SK-N-SH (cell line): ENCODE data around the gene PPP1R3D. TPM values are rescaled to one million over a fixed set of nuclear protein-coding genes. Genes with fewer than 3 reads are reported as not detected.

Experiments
- CTCF ChIA-PET: fragments of 300-600, 350-600 bp; formaldehyde crosslinking; extraction: SDS; loops from one replicate; lab custom pipeline; 2021; lab: Yijun Ruan, JAX
- POLR2A ChIA-PET: fragments of 350-600 bp; sonication (Branson Sonifier 250); formaldehyde crosslinking; extraction: SDS; loops from one replicate; lab custom pipeline; 2020; ENCODE audit warnings: antibody characterized with exemption, inconsistent platforms; lab: Yijun Ruan, JAX
- DNase-seq: peaks from one replicate; pipeline ENCODE4 v3.0.0; 2012
- H2AFZ ChIP-seq: fragments of 200-600 bp; sonication (generic); 2 replicates; pipeline ENCODE4 v1.8.1; 2016; ENCODE audit warnings: antibody characterized with exemption, mild to moderate bottlenecking, low read depth
- H3F3A ChIP-seq: fragments of 200-600 bp; sonication (generic); replicated peaks from 2 replicates; pipeline ENCODE3; 2016; ENCODE audit warnings: antibody characterized with exemption, mild to moderate bottlenecking; ENCODE audit not compliant: insufficient read depth
- H3K27ac ChIP-seq, 2 experiments: fragments of 200-500 bp in 1 of 2; fragments of 200-600 bp in 1 of 2; sonication (Bioruptor generic) in 1 of 2; sonication (generic), shearing (Covaris generic) in 1 of 2; 2 replicates each; pipeline versions ENCODE4 v1.5.1 to v1.6.1; 2014 to 2016; ENCODE audit warnings: low read depth in 2 of 2, inconsistent platforms in 1 of 2, low read length in 1 of 2, mild to moderate bottlenecking in 1 of 2, mixed read lengths in 1 of 2
- H3K27me3 ChIP-seq: fragments of 200-600 bp; sonication (generic), shearing (Covaris generic); 2 replicates; pipeline ENCODE4 v1.6.1; 2016; ENCODE audit warnings: mixed run types; ENCODE audit not compliant: insufficient read depth
- H3K36me3 ChIP-seq, 2 experiments: fragments of 200-500 bp in 1 of 2; fragments of 200-600 bp in 1 of 2; sonication (Bioruptor generic) in 1 of 2; sonication (generic) in 1 of 2; replicated peaks in 1 of 2; 2 replicates each; pipeline versions ENCODE3 to v1.5.1; 2014 to 2016; ENCODE audit warnings: low read length in 1 of 2, mild to moderate bottlenecking in 1 of 2; ENCODE audit not compliant: insufficient read depth in 2 of 2, control insufficient read depth in 1 of 2
- H3K4me1 ChIP-seq, 2 experiments: fragments of 200-500 bp in 1 of 2; fragments of 200-600 bp in 1 of 2; sonication (Bioruptor generic) in 1 of 2; sonication (generic), shearing (Covaris generic) in 1 of 2; 2 replicates each; pipeline versions ENCODE4 v1.5.1 to v1.6.1; 2014 to 2016; ENCODE audit warnings: low read depth in 1 of 2, low read length in 1 of 2, mixed run types in 1 of 2; ENCODE audit not compliant: insufficient read depth in 2 of 2, control insufficient read depth in 1 of 2
- H3K4me2 ChIP-seq: fragments of 200-600 bp; sonication (generic), shearing (Covaris generic); 2 replicates; pipeline ENCODE4 v1.6.1; 2017; ENCODE audit warnings: mixed run types
- H3K4me3 ChIP-seq, 2 experiments: fragments of 200-500 bp in 1 of 2; fragments of 200-600 bp in 1 of 2; sonication (Bioruptor generic) in 1 of 2; sonication (generic), shearing (Covaris generic) in 1 of 2; 2 replicates each; pipeline versions ENCODE4 v1.5.1 to v1.8.1; 2014 to 2016; ENCODE audit warnings: low read depth in 2 of 2, inconsistent platforms in 1 of 2, low read length in 1 of 2, mild to moderate bottlenecking in 1 of 2, mixed read lengths in 1 of 2, moderate library complexity in 1 of 2
- H3K79me2 ChIP-seq: fragments of 200-600 bp; sonication (generic); 2 replicates; pipeline ENCODE4 v1.8.1; 2017; ENCODE audit warnings: mild to moderate bottlenecking; ENCODE audit not compliant: insufficient read depth
- H3K9ac ChIP-seq: fragments of 200-600 bp; sonication (generic); 2 replicates; pipeline ENCODE4 v1.6.1; 2017; ENCODE audit warnings: mixed run types
- H3K9me2 ChIP-seq: fragments of 200-600 bp; sonication (generic); 2 replicates; pipeline ENCODE4 v1.6.1; 2017; ENCODE audit warnings: mixed run types
- H3K9me3 ChIP-seq: fragments of 200-600 bp; sonication (generic); 2 replicates; pipeline ENCODE4 v1.6.1; 2017; ENCODE audit warnings: mixed run types, mild to moderate bottlenecking, moderate library complexity
- H4K20me1 ChIP-seq: fragments of 200-600 bp; sonication (generic); 2 replicates; pipeline ENCODE4 v1.6.1; 2017; ENCODE audit warnings: mild to moderate bottlenecking, mixed run types; ENCODE audit not compliant: insufficient read depth
- EP300 ChIP-seq, 2 experiments: IDR thresholded peaks; 2 replicates each; pipeline versions ENCODE4 v1.4.0 to v1.6.1; 2012; ENCODE audit warnings: borderline replicate concordance in 1 of 2, low read depth in 1 of 2, low read length in 1 of 2
- FOSL2 ChIP-seq: IDR thresholded peaks from 2 replicates; pipeline ENCODE4 v1.4.0; 2012; ENCODE audit warnings: low read depth, mild to moderate bottlenecking, moderate library complexity, borderline replicate concordance
- GATA2 ChIP-seq: sonication (generic); formaldehyde crosslinking; IDR thresholded peaks from 2 replicates; pipeline ENCODE4 v1.5.0; 2020; ENCODE audit warnings: mild to moderate bottlenecking, missing genetic modification reagents
- MEF2A ChIP-seq: IDR thresholded peaks from 2 replicates; pipeline ENCODE4 v1.4.0; 2012; ENCODE audit warnings: low read depth, borderline replicate concordance
- NRF1 ChIP-seq: IDR thresholded peaks from 2 replicates; pipeline ENCODE4 v1.6.1; 2012; ENCODE audit warnings: low read depth, mild to moderate bottlenecking, low read length
- TCF12 ChIP-seq: IDR thresholded peaks from 2 replicates; pipeline ENCODE4 v1.4.0; 2012
- TEAD4 ChIP-seq: IDR thresholded peaks from 2 replicates; pipeline ENCODE4 v1.4.0; 2012; ENCODE audit warnings: mild to moderate bottlenecking, borderline replicate concordance; ENCODE audit not compliant: insufficient read depth
- WGBS: methylation state at CpG from one replicate; pipeline ENCODE4 v1.1.6; 2017; ENCODE audit warnings: low lambda C conversion rate; 5-methylcytosine and 5-hydroxymethylcytosine counted together
- polyA plus RNA-seq, 3 experiments: library from polyadenylated mRNA; depleted of rRNA; stranded (reverse); fragments of >200 nt; gene quantifications; 2 replicates each; pipeline ENCODE4 v1.2.3, GENCODE V29; 2012
- TF ChIP-seq, protein P1 (sequence below): fragments of 200-600 bp; sonication (generic); IDR thresholded peaks from 2 replicates; pipeline ENCODE4 v1.6.1; 2017; ENCODE audit warnings: antibody characterized with exemption, mild to moderate bottlenecking, moderate library complexity

Gene PPP1R3D
- polyA plus RNA-seq, 1 of the 3 experiments (the other 2 are of a cell fraction), result 0.87 TPM

DNA sequence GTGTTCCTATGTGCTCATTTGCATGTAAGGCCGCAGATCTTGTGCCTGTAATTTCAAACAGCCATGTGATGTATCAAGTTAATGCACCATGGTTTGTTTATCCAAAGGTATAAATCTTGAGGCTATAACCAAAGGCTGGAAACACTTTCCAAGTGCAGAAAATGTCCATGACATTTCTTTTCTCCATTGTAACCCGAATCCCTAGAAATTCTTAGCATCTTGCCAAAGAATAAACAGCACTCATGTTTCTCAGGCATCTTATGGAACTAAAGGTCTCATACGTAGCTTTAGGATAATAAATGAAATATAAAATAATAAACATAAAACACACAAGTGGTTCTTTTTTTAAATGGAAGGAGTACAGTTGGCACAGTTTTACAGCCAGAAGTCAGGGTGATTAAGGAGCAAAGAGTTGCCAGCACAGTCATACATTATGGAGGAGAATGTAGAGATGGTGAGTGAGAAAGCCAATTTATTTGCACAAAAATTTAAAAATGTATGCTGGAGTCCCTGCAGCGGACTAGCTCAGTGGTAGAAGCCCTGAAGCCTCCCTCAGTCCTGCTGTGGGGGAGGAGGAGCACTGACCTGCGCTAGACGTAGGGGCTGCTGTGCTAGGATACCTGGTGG is 36.2 kb upstream of the PPP1R3D start:
- Histone ChIP-seq H3K79me2 (no peaks in the 10 kb centered on the region), H4K20me1 (no peaks in the 10 kb centered on the region), H3K36me3 (no peaks in the 10 kb centered on the region), H2AFZ (no peak overlapping the region), H3K9me3 (no peaks in the 10 kb centered on the region), H3K9ac (no peak overlapping the region), H3K4me2 (no peak overlapping the region), H3K4me1 (no peaks in the 10 kb centered on the region), H3K4me3 (no peak overlapping the region), H3F3A (no peaks in the 10 kb centered on the region), H3K9me2 (0 out of 2 replicates have a peak, but pooled peaks cover 2% of the 10 kb centered on the region), H3K27me3 (no peaks in the 10 kb centered on the region), H3K27ac (no peak overlapping the region)
- ChIA-PET CTCF (interaction anchor here (1.0 kb wide), 1 partner anchor 81 kb away, joined by 3 read pairs; no protein-coding TSS in a partner anchor), POLR2A (no interaction called here)
- WGBS, result 44% methylated on average over 6 of the region's 6 CpGs
- TF ChIP-seq MEF2A, result no peak
- no peak for DNase-seq

DNA sequence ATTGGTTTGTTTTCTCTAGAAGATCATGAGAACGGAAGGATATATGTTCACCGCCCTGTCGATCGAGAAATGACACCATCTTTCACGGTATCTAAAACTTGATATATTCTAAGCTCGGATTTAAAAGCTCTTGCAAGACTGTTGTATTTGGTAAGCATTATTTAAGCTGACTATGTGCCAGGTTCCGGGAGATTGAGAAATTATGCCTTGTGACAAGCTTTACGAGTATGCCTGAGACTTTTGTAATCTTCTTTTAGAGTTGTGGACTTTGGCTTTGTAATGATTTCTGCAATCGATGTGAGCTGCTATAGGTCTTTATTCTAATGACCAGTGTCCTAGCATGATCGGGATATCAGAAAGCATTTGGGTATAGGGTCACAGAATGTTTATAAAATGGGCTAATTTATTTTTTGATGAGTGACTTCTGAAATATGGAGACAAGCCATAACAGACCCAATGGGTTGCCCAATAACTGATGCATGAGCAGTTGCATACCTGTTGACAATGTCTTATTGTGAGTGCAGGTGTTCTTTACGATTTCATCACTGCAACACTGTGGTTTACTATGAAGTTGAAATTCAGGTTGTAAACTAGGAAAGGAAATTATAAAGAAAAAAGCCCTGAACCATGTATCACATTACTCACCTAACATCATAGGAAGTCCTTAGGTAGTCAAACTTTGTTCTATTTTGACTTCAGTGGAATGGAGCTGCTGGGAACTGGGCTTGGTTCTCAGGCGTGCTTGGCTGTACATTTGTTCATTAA is 32.1 kb upstream of the PPP1R3D start:
- no peak overlapping the region for H3K27ac ChIP-seq
- no peak for TF ChIP-seq TCF12
- TF ChIP-seq, protein P1, sequence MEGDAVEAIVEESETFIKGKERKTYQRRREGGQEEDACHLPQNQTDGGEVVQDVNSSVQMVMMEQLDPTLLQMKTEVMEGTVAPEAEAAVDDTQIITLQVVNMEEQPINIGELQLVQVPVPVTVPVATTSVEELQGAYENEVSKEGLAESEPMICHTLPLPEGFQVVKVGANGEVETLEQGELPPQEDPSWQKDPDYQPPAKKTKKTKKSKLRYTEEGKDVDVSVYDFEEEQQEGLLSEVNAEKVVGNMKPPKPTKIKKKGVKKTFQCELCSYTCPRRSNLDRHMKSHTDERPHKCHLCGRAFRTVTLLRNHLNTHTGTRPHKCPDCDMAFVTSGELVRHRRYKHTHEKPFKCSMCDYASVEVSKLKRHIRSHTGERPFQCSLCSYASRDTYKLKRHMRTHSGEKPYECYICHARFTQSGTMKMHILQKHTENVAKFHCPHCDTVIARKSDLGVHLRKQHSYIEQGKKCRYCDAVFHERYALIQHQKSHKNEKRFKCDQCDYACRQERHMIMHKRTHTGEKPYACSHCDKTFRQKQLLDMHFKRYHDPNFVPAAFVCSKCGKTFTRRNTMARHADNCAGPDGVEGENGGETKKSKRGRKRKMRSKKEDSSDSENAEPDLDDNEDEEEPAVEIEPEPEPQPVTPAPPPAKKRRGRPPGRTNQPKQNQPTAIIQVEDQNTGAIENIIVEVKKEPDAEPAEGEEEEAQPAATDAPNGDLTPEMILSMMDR, result no peak
- TF ChIP-seq TEAD4, result no peak
- TF ChIP-seq EP300 (IDR thresholded peaks at IDR 0.05; ENCODE audit: borderline replicate concordance in 1 of 2, low read depth in 1 of 2, low read length in 1 of 2), result no peak
- no peak for TF ChIP-seq FOSL2
- TF ChIP-seq NRF1, result no peak
- no peak for TF ChIP-seq GATA2
- H3K9me3 ChIP-seq, result no peaks in the 10 kb centered on the region
- H3K27me3 ChIP-seq, result no peaks in the 10 kb centered on the region
- no peaks in the 10 kb centered on the region for H3K4me1 ChIP-seq
- no peak overlapping the region for H3K4me2 ChIP-seq
- H2AFZ ChIP-seq, result no peak overlapping the region
- no peak overlapping the region for H3K9ac ChIP-seq
- no peaks in the 10 kb centered on the region for H3F3A ChIP-seq
- 48% methylated on average over 12 of the region's 12 CpGs for WGBS
- DNase-seq, result no peak
- H3K9me2 ChIP-seq, result no peaks in the 10 kb centered on the region
- no peaks in the 10 kb centered on the region for H3K79me2 ChIP-seq
- H3K4me3 ChIP-seq, result no peak overlapping the region
- CTCF ChIA-PET, result interaction anchor here (1.4 kb wide), 1 partner anchor 14 kb away, joined by 7 read pairs; the partner anchor contains the start of gene CDH26
- POLR2A ChIA-PET, result no interaction called here
- H3K36me3 ChIP-seq, result no peaks in the 10 kb centered on the region
- no peaks in the 10 kb centered on the region for H4K20me1 ChIP-seq
